Measurements from ENCODE around the gene MMP28. TPM values are rescaled to one million over a fixed set of nuclear protein-coding genes. Genes with fewer than 3 reads are reported as not detected.

The MMP28 gene
- total and polyA plus RNA-seq, 2 of the 4 experiments (the other 2 are of a cell fraction), result 0.18 TPM; not detected in 1

DNA sequence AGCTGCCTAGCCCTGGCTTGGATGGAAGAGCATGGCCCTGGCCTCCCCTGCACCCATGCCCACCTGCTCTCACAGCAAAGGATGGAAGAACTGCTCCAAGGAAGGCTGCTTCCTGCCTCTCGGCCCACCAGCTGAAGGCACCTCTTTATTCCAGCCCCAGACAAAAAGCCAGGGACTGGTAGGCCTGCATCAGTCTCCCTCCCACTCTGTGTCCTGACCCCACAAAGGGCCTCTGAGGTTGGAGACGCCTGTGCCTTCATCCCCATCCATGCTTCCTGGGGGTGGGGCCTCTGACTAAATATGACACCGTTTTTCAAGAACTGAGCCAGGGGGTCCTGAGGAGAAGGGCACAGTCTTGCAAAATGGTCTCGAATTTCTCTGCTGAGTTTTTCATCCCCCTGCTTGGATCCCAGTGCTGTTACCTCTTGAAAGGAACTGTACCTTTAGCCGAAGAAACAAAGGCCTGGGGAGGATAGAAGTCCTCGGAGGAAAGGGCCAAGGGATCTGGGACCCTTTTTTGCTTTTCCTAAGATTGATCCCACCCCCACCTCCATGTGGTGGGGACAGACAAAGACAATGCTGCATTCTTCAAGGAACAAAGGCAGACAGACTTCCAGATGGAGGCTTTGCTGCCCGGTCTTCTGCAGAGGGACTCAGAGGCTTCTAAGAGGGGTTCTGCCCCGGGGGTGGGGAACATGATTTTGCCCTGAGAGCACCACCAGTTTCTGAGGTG lies 29.5 kb downstream of the MMP28 start:
- no peak overlapping the region for H2AK9ac ChIP-seq (replicated peaks; ENCODE audit: low read depth, low read length, poor library complexity)
- H3K9me3 ChIP-seq (ENCODE audit: control insufficient read depth, insufficient read depth, low read length), result no peaks in the 10 kb centered on the region
- no peak overlapping the region for H2BK120ac ChIP-seq (ENCODE audit: low read depth, low read length)
- no peak overlapping the region for H2BK20ac ChIP-seq (ENCODE audit: low read depth, low read length)
- ATAC-seq (ENCODE audit: low read depth) (no peak), DNase-seq (no peak)
- peaks cover 8% of the 10 kb centered on the region; the same call in 1 of the 2 replicates for H4K20me1 ChIP-seq (ENCODE audit: insufficient read depth, low read length)
- no peak overlapping the region for H3K56ac ChIP-seq (ENCODE audit: extremely low read depth, insufficient read depth, low read length)
- H3K79me1 ChIP-seq (ENCODE audit: low read depth in 1 of 2, low read length in 2 of 2), result no peaks in the 10 kb centered on the region
- TF ChIP-seq CTCF (conservative IDR thresholded peaks at IDR 0.05; ENCODE audit: low read depth, low read length) (no peak), RCOR1 (IDR thresholded peaks at IDR 0.05; ENCODE audit: insufficient replicate concordance, low read length) (no peak), RAD21 (IDR thresholded peaks at IDR 0.05; ENCODE audit: low read length) (no peak), SMC3 (IDR thresholded peaks at IDR 0.05; ENCODE audit: low read depth, low read length) (no peak), MAFK (IDR thresholded peaks at IDR 0.05; ENCODE audit: low read depth, low read length) (no peak), BHLHE40 (IDR thresholded peaks at IDR 0.05; ENCODE audit: low read depth, low read length) (no peak), CEBPB (IDR thresholded peaks at IDR 0.05; ENCODE audit: low read depth, low read length) (no peak), RFX5 (IDR thresholded peaks at IDR 0.05; ENCODE audit: low read depth, low read length) (no peak), NFE2L2 (IDR thresholded peaks at IDR 0.05; ENCODE audit: low read depth, low read length) (no peak), POLR2A (IDR thresholded peaks at IDR 0.05; ENCODE audit: low read depth, low read length) (no peak), MXI1 (IDR thresholded peaks at IDR 0.05; ENCODE audit: borderline replicate concordance, low read depth, low read length) (no peak), CHD1 (IDR thresholded peaks at IDR 0.05; ENCODE audit: low read depth, low read length) (no peak), FOS (IDR thresholded peaks at IDR 0.05; ENCODE audit: low read depth, low read length) (no peak), MAZ (IDR thresholded peaks at IDR 0.05; ENCODE audit: borderline replicate concordance, low read depth, low read length) (no peak)
- TF ChIP-seq, protein P1, sequence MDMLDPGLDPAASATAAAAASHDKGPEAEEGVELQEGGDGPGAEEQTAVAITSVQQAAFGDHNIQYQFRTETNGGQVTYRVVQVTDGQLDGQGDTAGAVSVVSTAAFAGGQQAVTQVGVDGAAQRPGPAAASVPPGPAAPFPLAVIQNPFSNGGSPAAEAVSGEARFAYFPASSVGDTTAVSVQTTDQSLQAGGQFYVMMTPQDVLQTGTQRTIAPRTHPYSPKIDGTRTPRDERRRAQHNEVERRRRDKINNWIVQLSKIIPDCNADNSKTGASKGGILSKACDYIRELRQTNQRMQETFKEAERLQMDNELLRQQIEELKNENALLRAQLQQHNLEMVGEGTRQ (IDR thresholded peaks at IDR 0.05; ENCODE audit: low read depth, low read length), result no peak
- TF ChIP-seq, protein P2, sequence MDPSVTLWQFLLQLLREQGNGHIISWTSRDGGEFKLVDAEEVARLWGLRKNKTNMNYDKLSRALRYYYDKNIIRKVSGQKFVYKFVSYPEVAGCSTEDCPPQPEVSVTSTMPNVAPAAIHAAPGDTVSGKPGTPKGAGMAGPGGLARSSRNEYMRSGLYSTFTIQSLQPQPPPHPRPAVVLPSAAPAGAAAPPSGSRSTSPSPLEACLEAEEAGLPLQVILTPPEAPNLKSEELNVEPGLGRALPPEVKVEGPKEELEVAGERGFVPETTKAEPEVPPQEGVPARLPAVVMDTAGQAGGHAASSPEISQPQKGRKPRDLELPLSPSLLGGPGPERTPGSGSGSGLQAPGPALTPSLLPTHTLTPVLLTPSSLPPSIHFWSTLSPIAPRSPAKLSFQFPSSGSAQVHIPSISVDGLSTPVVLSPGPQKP (IDR thresholded peaks at IDR 0.05; ENCODE audit: borderline replicate concordance, low read depth, low read length), result no peak
- no peak overlapping the region for H2BK5ac ChIP-seq (ENCODE audit: low read depth, low read length, poor library complexity, severe bottlenecking)
- H3K14ac ChIP-seq (replicated peaks; ENCODE audit: low read depth, low read length), result no peak overlapping the region
- intact Hi-C loops (cut with micrococcal nuclease), result no loop called here
- H4K8ac ChIP-seq (ENCODE audit: low read depth in 2 of 2, low read length in 2 of 2), result no peak overlapping the region
- H3K4me1 ChIP-seq (ENCODE audit: control insufficient read depth, insufficient read depth, low read length), result peaks cover 3% of the 10 kb centered on the region
- H3K27me3 ChIP-seq (ENCODE audit: control insufficient read depth, insufficient read depth, low read length), result peaks cover 23% of the 10 kb centered on the region
- H3K4ac ChIP-seq (ENCODE audit: low read depth, low read length), result no peak overlapping the region
- H3K4me2 ChIP-seq (ENCODE audit: low read depth, low read length), result no peak overlapping the region
- CTCF ChIA-PET, result interaction anchor here (1.2 to 2.3 kb wide), 3 partner anchors 16 to 53 kb away, joined by 3 to 16 read pairs (median 13); no protein-coding TSS in a partner anchor
- H2BK15ac ChIP-seq (ENCODE audit: low read depth, low read length), result no peak overlapping the region
- H3K9me1 ChIP-seq (ENCODE audit: insufficient read depth, low read length), result no peaks in the 10 kb centered on the region
- no peak overlapping the region for H4K5ac ChIP-seq (ENCODE audit: low read depth, low read length)
- no peak overlapping the region for H3K23ac ChIP-seq (ENCODE audit: low read depth, low read length)
- no peaks in the 10 kb centered on the region for H3K36me3 ChIP-seq (ENCODE audit: control insufficient read depth, insufficient read depth, low read length)
- no peak overlapping the region for H2AFZ ChIP-seq (replicated peaks; ENCODE audit: low read length, poor library complexity)
- H3K18ac ChIP-seq (ENCODE audit: low read depth, low read length), result no peak overlapping the region
- BruUV-seq (replicated peaks), result no TSS peak
- H3K9ac ChIP-seq (ENCODE audit: low read depth, low read length), result no peak overlapping the region
- in situ Hi-C loops (cut with MboI; ENCODE audit: low sequenced_read_pairs), result no loop called here
- H3K4me3 ChIP-seq (ENCODE audit: insufficient read depth, low read depth, low read length), result no peak overlapping the region
- dilution Hi-C loops (cut with HindIII; ENCODE audit: low sequenced_read_pairs, unreplicated experiment), result no loop called here
- H3K27ac ChIP-seq (ENCODE audit: insufficient read depth, low read length), result no peak overlapping the region
- POLR2A ChIA-PET (ENCODE audit: unreplicated experiment), result no interaction called here
- H2AK5ac ChIP-seq (ENCODE audit: low read depth, low read length), result no peak overlapping the region
- no peak overlapping the region for H4K91ac ChIP-seq (ENCODE audit: insufficient read depth, low read depth, low read length)
- WGBS, 2 experiments (ENCODE audit: extremely low coverage in 2 of 2, insufficient read length in 1 of 2), result 20% methylated on average over 1 of the region's 8 CpGs; no CpG with 5 or more reads in 1 of the 2 experiments

All from IMR-90 (cell line).